HCT116 (cell line): Measurements from ENCODE around the gene NACC1. TPM values are rescaled to one million over a fixed set of nuclear protein-coding genes. Genes with fewer than 3 reads are reported as not detected.

ENCODE experiments used
- ATAC-seq: fragments of 200-7000 bp; cut with Tn5 transposase; 2 replicates; pipeline ENCODE4 v1.9.1; 2020; ENCODE audit warnings: mild to moderate bottlenecking, moderate library complexity
- BruUV-seq: library from RNA; stranded (reverse); fragments of 400-500 nt; replicated peaks from 2 replicates; lab custom pipeline; 2021; lab: Mats Ljungman, UMichigan
- CTCF ChIA-PET: fragments of 300-600 bp; sonication (Branson Sonifier 250); formaldehyde crosslinking; loops from one replicate; lab custom pipeline; 2021; ENCODE audit warnings: antibody characterized with exemption; lab: Charles Lee
- POLR2A ChIA-PET: fragments of 300-600, 350-600 bp; sonication (Branson Sonifier 250); formaldehyde crosslinking; loops from one replicate; lab custom pipeline; 2021; ENCODE audit warnings: antibody characterized with exemption; lab: Charles Lee
- RAD21 ChIA-PET, 2 experiments: fragments of 300-600 bp; sonication (Branson Sonifier 250); formaldehyde crosslinking; loops; one replicate each; lab custom pipeline; 2023; ENCODE audit warnings: low total read pairs in 2 of 2; ENCODE audit not compliant: uncharacterized antibody in 2 of 2, unreplicated experiment in 2 of 2, low non-redundant PET in 1 of 2; lab: Charles Lee
- DNase-seq: peaks from one replicate; pipeline ENCODE4 v3.0.0-alpha.2; 2010; ENCODE audit warnings: low read depth, low spot score
- H2AFZ ChIP-seq: fragments of 200-600 bp; shearing (Covaris generic), sonication (generic); 2 replicates; pipeline ENCODE4 v1.6.1; 2017; ENCODE audit warnings: low read depth, mixed run types, mixed read lengths, antibody characterized with exemption, low read length; ENCODE audit not compliant: poor library complexity, severe bottlenecking
- H3K27ac ChIP-seq: 2 replicates; pipeline ENCODE4 v1.5.1; 2012; ENCODE audit warnings: low read depth, low read length
- H3K27me3 ChIP-seq: fragments of 200-600 bp; sonication (generic); 2 replicates; pipeline ENCODE4 v1.6.1; 2016; ENCODE audit warnings: mixed run types, low read length, mixed read lengths; ENCODE audit not compliant: insufficient read depth
- H3K36me3 ChIP-seq, 2 experiments: fragments of 200-500 bp in 1 of 2; fragments of 200-600 bp in 1 of 2; sonication (Bioruptor generic) in 1 of 2; sonication (generic) in 1 of 2; 2 replicates each; pipeline versions ENCODE4 v1.5.1 to v1.6.1; 2014 to 2016; ENCODE audit warnings: low read length in 2 of 2, inconsistent platforms in 1 of 2, mixed read lengths in 1 of 2, mixed run types in 1 of 2; ENCODE audit not compliant: insufficient read depth in 2 of 2, control insufficient read depth in 1 of 2
- H3K4me1 ChIP-seq, 2 experiments: fragments of 200-600 bp in 1 of 2; sonication (generic) in 1 of 2; 2 replicates each; pipeline versions ENCODE4 v1.5.1 to v1.6.1; 2012 to 2017; ENCODE audit warnings: low read length in 2 of 2, inconsistent platforms in 1 of 2, mild to moderate bottlenecking in 1 of 2, mixed read lengths in 1 of 2, mixed run types in 1 of 2, moderate library complexity in 1 of 2; ENCODE audit not compliant: insufficient read depth in 2 of 2, control insufficient read depth in 1 of 2
- H3K4me2 ChIP-seq: fragments of 200-600 bp; sonication (generic); 2 replicates; pipeline ENCODE4 v1.6.1; 2017; ENCODE audit warnings: mixed run types, low read length, mixed read lengths
- H3K4me3 ChIP-seq, 2 experiments: fragments of 200-600 bp in 1 of 2; sonication (generic) in 1 of 2; replicated peaks in 1 of 2; 2 replicates each; pipeline ENCODE4 v1.5.1; 2011 to 2016; ENCODE audit warnings: low read length in 2 of 2, control low read depth in 1 of 2, low read depth in 1 of 2, mild to moderate bottlenecking in 1 of 2, mixed read lengths in 1 of 2, mixed run types in 1 of 2
- H3K79me2 ChIP-seq: fragments of 200-600 bp; sonication (generic); 2 replicates; pipeline ENCODE4 v1.6.1; 2017; ENCODE audit warnings: mild to moderate bottlenecking, mixed run types, low read length, moderate library complexity, mixed read lengths; ENCODE audit not compliant: insufficient read depth
- H3K9ac ChIP-seq: fragments of 200-600 bp; sonication (generic); 2 replicates; pipeline ENCODE4 v1.6.1; 2016; ENCODE audit warnings: low read length, mixed read lengths
- H3K9me2 ChIP-seq: fragments of 200-600 bp; sonication (generic), shearing (Covaris generic); 2 replicates; pipeline ENCODE4 v1.6.1; 2017; ENCODE audit warnings: mixed run types, mild to moderate bottlenecking, moderate library complexity; ENCODE audit not compliant: insufficient read depth
- H3K9me3 ChIP-seq, 2 experiments: fragments of 200-500 bp in 1 of 2; fragments of 200-600 bp in 1 of 2; sonication (Bioruptor generic) in 1 of 2; sonication (generic) in 1 of 2; 2 replicates each; pipeline ENCODE4 v1.6.1; 2014 to 2017; ENCODE audit warnings: low read length in 2 of 2, mixed read lengths in 2 of 2, inconsistent platforms in 1 of 2, low read depth in 1 of 2, mild to moderate bottlenecking in 1 of 2, mixed run types in 1 of 2, moderate library complexity in 1 of 2; ENCODE audit not compliant: control insufficient read depth in 1 of 2, insufficient read depth in 1 of 2
- H4K20me1 ChIP-seq: fragments of 200-600 bp; sonication (generic), shearing (Covaris generic); 2 replicates; pipeline ENCODE4 v1.6.1; 2017; ENCODE audit warnings: mixed run types, mild to moderate bottlenecking, moderate library complexity; ENCODE audit not compliant: insufficient read depth
- CBX3 ChIP-seq: IDR thresholded peaks from 2 replicates; pipeline ENCODE4 v1.6.1; 2012; ENCODE audit warnings: low read depth
- ELF1 ChIP-seq: IDR thresholded peaks from 2 replicates; pipeline ENCODE4 v1.6.1; 2012; ENCODE audit warnings: low read depth, borderline replicate concordance
- EZH2 ChIP-seq: fragments of 200-600 bp; sonication (generic); IDR thresholded peaks from 2 replicates; pipeline ENCODE4 v1.6.1; 2017; ENCODE audit warnings: antibody characterized with exemption, mixed run types
- EZH2phosphoT487 ChIP-seq: fragments of 200-600 bp; IDR thresholded peaks from 2 replicates; pipeline ENCODE4 v1.6.1; 2018; ENCODE audit warnings: antibody characterized with exemption, borderline replicate concordance
- FOSL1 ChIP-seq: IDR thresholded peaks from 2 replicates; pipeline ENCODE4 v1.6.1; 2012; ENCODE audit warnings: low read depth
- JUND ChIP-seq: IDR thresholded peaks from 2 replicates; pipeline ENCODE4 v1.6.1; 2012
- POLR2A ChIP-seq: IDR thresholded peaks from 2 replicates; pipeline ENCODE4 v1.7.0; 2011; ENCODE audit warnings: borderline replicate concordance; ENCODE audit not compliant: insufficient read depth, insufficient read length; ENCODE audit errors: extremely low read depth
- SIN3A ChIP-seq: IDR thresholded peaks from 2 replicates; pipeline ENCODE4 v1.6.1; 2012; ENCODE audit warnings: low read depth
- SP1 ChIP-seq: IDR thresholded peaks from 2 replicates; pipeline ENCODE4 v1.6.1; 2012; ENCODE audit warnings: low read depth
- SRF ChIP-seq: IDR thresholded peaks from 2 replicates; pipeline ENCODE4 v1.6.1; 2012; ENCODE audit warnings: low read depth
- TCF7L2 ChIP-seq: IDR thresholded peaks from 2 replicates; pipeline ENCODE4 v1.7.0; 2011; ENCODE audit warnings: borderline replicate concordance, inconsistent platforms; ENCODE audit not compliant: insufficient read depth, insufficient read length; ENCODE audit errors: extremely low read depth
- YY1 ChIP-seq: IDR thresholded peaks from 2 replicates; pipeline ENCODE4 v1.6.1; 2011; ENCODE audit warnings: low read length, low read depth, moderate library complexity, mild to moderate bottlenecking; ENCODE audit not compliant: insufficient replicate concordance; ENCODE audit errors: extremely low read depth
- ZFX ChIP-seq: fragments of 450-650 bp; IDR thresholded peaks from 2 replicates; pipeline ENCODE4 v1.6.1; 2017
- intact Hi-C: fragments of 100-400 bp; cut with micrococcal nuclease; formaldehyde crosslinking; loops from 2 replicates; pipeline ENCODE4 v1.10.0; 2022
- total RNA-seq: library from RNA; stranded (reverse); gene quantifications from one replicate; pipeline ENCODE4 v1.2.1, GENCODE V29; 2021; ENCODE audit not compliant: unreplicated experiment
- TF ChIP-seq, protein P1 (sequence below): IDR thresholded peaks from 2 replicates; pipeline ENCODE4 v1.6.1; 2011; ENCODE audit warnings: mild to moderate bottlenecking, low read length, moderate library complexity; ENCODE audit not compliant: insufficient replicate concordance; ENCODE audit errors: extremely low read depth
- TF ChIP-seq, protein P2 (sequence below): IDR thresholded peaks from 2 replicates; pipeline ENCODE4 v1.6.1; 2012; ENCODE audit warnings: low read depth
- TF ChIP-seq, protein P3 (sequence below): IDR thresholded peaks from 2 replicates; pipeline ENCODE4 v1.6.1; 2012
- TF ChIP-seq, protein P4 (sequence below): IDR thresholded peaks from 2 replicates; pipeline ENCODE4 v1.6.1; 2012

NACC1 gene
- total RNA-seq, 1 experiment from 2014 or later: 181 TPM

DNA sequence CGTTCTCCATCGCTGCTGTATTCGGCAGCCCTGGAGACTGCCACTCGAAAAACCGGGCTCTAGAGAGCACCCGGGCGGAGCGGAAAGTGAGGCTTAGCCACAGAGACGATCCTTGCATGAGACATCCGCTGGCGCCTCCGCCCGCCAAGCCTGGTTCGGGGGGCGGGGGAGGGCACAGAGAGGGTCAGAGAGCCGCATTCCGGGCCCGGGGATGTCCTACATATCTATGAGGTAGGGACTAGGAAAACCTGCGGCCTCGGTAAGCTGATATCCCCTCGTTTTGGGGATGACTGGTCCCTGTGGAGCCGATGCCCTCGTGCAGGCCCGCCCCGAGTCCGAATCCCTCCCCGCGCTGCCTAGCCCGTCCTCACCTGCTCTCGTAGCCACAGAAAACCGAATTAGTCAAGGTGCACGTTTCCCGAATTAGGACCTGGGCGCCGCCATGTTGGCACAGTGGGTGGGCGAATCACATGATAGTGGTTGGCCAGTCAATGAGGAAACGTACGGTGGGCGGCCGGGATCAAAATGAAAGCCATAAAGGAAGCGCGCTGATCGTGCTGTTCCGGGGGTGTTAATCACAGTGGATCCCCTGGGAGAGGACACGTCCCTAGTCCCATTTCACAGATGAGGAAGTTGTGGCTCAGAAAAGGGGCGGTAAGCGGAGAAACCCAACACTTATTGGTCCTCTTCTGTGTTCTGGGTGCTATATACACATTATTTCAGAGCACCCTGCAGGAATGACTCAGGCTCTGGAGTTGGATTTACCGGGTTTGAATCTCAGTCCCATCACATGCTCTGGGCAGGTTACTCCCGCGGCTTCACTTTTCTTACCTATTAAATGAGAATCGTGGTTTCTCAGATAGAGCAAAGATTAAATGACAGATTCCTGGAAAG is 1.5 kb upstream of the NACC1 start, which contains the start of gene TRMT1:
TSS of gene TRMT1 (minus strand) at position 459 of the 894 bp plus-strand sequence. CDS start at position 118, 341 bp downstream.
- BruUV-seq: TSS peak; percentile 81
- DNase-seq: peak; percentile 93
- Histone ChIP-seq H3K79me2 (peaks cover 72% of the 10 kb centered on the region), H3K9me3 (no peaks in the 10 kb centered on the region), H4K20me1 (peaks cover 12% of the 10 kb centered on the region; the same call in 1 of the 2 replicates), H3K27me3 (no peaks in the 10 kb centered on the region), H3K4me1 (peaks cover 21 to 39% of the 10 kb centered on the region in 2 experiments; a peak in 3 of 4 replicates), H2AFZ (peak within 1 kb of the TSS; percentile 3), H3K36me3 (peaks cover 9 to 35% of the 10 kb centered on the region in 2 experiments; a peak in 3 of 4 replicates), H3K9me2 (no peaks in the 10 kb centered on the region), H3K9ac (peak within 1 kb of the TSS; percentile 98), H3K4me3 (peak within 1 kb of the TSS; percentile 97 to 98), H3K4me2 (peak within 1 kb of the TSS; percentile 91), H3K27ac (peak within 1 kb of the TSS; percentile 100)
- POLR2A ChIA-PET: interaction anchor here (1.0 to 1.8 kb wide), 3 partner anchors 36 to 39 kb away, joined by 3 to 16 read pairs (median 7); no protein-coding TSS in a partner anchor
- ATAC-seq: peak; percentile 51
- intact Hi-C loops: loop anchor here (2.0 to 5.0 kb wide), 2 partner anchors 34 to 146 kb away; partner anchors contain the start of genes IER2 and STX10
- RAD21 ChIA-PET: no interaction called here
- CTCF ChIA-PET: interaction anchor here (1.6 to 2.2 kb wide), 2 partner anchors 139 to 151 kb away, joined by 7 to 9 read pairs; no protein-coding TSS in a partner anchor
- TF ChIP-seq EZH2 (no peak), POLR2A (peak; percentile 61), FOSL1 (no peak), SRF (no peak), YY1 (peak; percentile 99), JUND (no peak), ELF1 (no peak; the same call in 1 of the 2 replicates), CBX3 (peak; percentile 96), TCF7L2 (peak; percentile 68), EZH2phosphoT487 (no peak), SP1 (peak; percentile 95), ZFX (peak; percentile 61; the same call in 1 of the 2 replicates), SIN3A (peak; percentile 99)
- TF ChIP-seq, protein P1, sequence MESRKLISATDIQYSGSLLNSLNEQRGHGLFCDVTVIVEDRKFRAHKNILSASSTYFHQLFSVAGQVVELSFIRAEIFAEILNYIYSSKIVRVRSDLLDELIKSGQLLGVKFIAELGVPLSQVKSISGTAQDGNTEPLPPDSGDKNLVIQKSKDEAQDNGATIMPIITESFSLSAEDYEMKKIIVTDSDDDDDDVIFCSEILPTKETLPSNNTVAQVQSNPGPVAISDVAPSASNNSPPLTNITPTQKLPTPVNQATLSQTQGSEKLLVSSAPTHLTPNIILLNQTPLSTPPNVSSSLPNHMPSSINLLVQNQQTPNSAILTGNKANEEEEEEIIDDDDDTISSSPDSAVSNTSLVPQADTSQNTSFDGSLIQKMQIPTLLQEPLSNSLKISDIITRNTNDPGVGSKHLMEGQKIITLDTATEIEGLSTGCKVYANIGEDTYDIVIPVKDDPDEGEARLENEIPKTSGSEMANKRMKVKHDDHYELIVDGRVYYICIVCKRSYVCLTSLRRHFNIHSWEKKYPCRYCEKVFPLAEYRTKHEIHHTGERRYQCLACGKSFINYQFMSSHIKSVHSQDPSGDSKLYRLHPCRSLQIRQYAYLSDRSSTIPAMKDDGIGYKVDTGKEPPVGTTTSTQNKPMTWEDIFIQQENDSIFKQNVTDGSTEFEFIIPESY: peak; percentile 85
- TF ChIP-seq, protein P2, sequence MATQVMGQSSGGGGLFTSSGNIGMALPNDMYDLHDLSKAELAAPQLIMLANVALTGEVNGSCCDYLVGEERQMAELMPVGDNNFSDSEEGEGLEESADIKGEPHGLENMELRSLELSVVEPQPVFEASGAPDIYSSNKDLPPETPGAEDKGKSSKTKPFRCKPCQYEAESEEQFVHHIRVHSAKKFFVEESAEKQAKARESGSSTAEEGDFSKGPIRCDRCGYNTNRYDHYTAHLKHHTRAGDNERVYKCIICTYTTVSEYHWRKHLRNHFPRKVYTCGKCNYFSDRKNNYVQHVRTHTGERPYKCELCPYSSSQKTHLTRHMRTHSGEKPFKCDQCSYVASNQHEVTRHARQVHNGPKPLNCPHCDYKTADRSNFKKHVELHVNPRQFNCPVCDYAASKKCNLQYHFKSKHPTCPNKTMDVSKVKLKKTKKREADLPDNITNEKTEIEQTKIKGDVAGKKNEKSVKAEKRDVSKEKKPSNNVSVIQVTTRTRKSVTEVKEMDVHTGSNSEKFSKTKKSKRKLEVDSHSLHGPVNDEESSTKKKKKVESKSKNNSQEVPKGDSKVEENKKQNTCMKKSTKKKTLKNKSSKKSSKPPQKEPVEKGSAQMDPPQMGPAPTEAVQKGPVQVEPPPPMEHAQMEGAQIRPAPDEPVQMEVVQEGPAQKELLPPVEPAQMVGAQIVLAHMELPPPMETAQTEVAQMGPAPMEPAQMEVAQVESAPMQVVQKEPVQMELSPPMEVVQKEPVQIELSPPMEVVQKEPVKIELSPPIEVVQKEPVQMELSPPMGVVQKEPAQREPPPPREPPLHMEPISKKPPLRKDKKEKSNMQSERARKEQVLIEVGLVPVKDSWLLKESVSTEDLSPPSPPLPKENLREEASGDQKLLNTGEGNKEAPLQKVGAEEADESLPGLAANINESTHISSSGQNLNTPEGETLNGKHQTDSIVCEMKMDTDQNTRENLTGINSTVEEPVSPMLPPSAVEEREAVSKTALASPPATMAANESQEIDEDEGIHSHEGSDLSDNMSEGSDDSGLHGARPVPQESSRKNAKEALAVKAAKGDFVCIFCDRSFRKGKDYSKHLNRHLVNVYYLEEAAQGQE: no peak
- TF ChIP-seq, protein P3, sequence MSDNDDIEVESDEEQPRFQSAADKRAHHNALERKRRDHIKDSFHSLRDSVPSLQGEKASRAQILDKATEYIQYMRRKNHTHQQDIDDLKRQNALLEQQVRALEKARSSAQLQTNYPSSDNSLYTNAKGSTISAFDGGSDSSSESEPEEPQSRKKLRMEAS: peak; percentile 99
- TF ChIP-seq, protein P4, sequence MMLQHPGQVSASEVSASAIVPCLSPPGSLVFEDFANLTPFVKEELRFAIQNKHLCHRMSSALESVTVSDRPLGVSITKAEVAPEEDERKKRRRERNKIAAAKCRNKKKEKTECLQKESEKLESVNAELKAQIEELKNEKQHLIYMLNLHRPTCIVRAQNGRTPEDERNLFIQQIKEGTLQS: no peak
